GM10266 (cell line): Measurements from ENCODE around the gene SHC2.

Experiments used
- DNase-seq: peaks from one replicate; pipeline ENCODE4 v3.0.0; 2012; ENCODE audit errors: extremely low spot score
- TF ChIP-seq, protein P1 (sequence below): IDR thresholded peaks from 2 replicates; pipeline ENCODE4 v1.5.1; 2012; ENCODE audit warnings: mild to moderate bottlenecking, low read depth; ENCODE audit not compliant: control insufficient read depth, insufficient read depth; ENCODE audit errors: missing control alignments

The SHC2 gene

DNA sequence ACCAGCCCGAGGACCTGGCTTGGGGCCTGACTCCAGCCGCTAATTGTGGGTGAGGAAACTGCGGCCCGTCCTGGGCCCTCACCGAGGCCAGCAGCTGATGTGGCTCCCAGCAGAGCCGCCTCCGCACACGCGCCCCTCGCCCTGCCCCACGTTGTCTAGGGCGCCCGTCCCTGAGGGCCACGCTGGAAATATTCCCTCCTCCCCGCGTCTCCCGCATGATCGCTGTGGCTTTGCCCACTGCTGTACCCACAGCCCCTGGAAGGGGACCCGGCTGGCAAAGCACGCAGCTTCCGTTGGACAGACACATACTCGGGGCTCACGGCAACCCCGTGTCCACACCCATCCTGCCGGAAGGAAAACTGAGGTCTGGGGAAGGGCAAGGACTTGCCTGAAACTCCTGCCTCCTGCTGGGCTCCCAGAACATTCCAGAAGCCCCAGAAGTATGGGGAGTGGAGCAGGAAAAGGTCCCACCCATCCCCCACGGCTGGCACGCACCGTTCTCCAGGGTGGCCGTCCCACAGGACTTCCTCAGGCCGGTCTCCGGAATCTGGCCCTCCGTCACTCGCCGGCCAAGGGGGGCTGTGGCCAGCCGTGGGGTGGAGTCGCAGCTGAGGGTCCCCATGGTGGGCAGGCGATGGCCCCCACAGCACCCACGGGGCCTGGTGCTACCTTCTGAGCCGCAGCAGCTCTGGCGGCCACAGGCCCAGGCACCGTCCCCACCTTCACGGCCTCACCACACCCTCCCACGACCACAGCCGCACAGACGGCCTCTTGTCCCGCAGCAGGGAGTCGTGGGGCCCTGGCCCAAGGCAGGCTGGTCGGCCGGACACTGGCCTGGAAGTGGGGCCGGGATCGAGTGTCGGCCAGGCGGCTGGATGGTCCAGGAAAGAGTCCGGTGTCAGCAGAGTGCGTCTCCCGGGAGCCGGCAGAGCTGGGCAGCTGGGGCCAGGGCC, 13.6 kb upstream of the SHC2 start:
- TF ChIP-seq, protein P1, sequence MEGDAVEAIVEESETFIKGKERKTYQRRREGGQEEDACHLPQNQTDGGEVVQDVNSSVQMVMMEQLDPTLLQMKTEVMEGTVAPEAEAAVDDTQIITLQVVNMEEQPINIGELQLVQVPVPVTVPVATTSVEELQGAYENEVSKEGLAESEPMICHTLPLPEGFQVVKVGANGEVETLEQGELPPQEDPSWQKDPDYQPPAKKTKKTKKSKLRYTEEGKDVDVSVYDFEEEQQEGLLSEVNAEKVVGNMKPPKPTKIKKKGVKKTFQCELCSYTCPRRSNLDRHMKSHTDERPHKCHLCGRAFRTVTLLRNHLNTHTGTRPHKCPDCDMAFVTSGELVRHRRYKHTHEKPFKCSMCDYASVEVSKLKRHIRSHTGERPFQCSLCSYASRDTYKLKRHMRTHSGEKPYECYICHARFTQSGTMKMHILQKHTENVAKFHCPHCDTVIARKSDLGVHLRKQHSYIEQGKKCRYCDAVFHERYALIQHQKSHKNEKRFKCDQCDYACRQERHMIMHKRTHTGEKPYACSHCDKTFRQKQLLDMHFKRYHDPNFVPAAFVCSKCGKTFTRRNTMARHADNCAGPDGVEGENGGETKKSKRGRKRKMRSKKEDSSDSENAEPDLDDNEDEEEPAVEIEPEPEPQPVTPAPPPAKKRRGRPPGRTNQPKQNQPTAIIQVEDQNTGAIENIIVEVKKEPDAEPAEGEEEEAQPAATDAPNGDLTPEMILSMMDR, result no peak
- no peak for DNase-seq

DNA sequence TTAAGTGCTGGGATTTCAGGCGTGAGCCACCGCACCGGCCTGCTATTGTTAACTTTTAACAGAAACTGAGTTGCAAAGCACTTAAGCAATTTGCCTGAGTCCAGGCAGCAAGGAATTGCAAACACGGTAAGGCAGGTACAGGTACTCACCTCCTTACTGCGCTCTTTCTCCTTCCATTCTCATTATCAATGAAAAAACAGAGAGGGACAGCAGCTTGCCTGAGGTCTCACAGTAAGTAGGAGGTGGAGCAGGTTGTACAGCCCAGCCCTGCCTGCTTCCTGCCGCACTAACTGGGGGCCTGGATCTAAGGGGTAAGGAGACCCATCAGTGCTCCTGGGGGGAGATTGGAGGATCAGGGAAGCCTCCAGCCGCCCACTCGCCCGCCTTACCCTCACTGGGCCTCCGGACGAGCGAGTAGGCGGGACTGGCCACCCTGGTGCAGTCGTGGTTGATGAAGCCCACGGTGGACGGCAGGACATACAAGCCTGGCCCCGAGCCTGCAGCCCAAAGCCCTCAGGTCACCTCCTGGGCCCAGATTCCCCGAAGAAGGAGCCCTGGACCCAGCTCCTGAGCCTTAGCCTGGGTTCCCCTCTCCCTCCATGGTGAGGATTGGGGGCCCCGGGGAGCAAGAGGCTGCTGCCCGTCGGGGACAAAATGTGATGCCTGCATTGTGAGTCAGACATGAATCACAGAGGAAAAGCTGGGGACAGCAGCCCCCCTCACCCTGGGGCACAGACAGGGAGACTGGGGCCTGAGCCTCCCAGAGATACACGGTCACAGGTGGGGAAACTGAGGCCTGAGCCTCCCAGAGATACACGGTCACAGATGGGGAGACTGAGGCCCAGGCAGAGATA, 11.4 kb upstream of the SHC2 start:
- DNase-seq, result no peak
- TF ChIP-seq, protein P1, result no peak

DNA sequence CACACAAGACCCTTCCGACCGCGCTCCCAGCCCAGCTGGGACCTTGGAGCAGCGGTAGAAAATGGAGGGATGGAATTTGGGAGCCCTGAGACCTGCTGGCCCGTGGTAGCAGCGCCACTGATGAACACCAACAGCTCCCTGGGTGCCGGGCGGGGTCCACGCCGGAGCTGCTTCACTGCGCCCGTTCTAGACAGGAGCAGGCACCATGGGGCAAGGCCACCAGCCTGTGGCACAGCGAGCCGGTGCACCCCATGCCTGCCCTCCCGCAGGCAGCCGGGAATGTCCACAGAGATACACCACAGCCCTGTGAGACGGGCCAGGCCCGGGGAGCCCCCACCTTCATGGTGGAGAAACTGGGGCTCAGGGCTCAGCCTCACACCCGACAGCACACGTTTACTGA, 9.9 kb upstream of the SHC2 start:
- no peak for DNase-seq
- TF ChIP-seq, protein P1, result no peak

DNA sequence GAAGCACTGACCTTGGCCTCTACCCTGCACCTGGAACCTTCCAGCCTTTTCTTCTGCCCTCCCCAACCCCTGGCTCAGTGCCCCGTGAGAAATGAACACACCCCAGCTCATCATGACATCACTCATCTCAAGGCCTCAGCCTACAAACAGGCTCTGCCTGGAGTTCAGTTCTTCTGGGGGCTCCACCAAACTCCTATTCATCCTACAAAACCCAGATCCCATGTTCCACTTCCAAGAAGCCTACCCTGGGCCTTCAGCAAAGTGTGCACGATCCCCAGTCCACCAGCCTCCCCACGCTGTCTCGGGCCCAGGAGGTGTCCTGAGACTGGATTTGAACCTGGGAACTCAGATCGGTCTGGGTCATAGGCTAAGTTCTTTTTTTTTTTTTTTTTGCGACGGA, 9.0 kb upstream of the SHC2 start:
- no peak for DNase-seq
- TF ChIP-seq, protein P1, result no peak

DNA sequence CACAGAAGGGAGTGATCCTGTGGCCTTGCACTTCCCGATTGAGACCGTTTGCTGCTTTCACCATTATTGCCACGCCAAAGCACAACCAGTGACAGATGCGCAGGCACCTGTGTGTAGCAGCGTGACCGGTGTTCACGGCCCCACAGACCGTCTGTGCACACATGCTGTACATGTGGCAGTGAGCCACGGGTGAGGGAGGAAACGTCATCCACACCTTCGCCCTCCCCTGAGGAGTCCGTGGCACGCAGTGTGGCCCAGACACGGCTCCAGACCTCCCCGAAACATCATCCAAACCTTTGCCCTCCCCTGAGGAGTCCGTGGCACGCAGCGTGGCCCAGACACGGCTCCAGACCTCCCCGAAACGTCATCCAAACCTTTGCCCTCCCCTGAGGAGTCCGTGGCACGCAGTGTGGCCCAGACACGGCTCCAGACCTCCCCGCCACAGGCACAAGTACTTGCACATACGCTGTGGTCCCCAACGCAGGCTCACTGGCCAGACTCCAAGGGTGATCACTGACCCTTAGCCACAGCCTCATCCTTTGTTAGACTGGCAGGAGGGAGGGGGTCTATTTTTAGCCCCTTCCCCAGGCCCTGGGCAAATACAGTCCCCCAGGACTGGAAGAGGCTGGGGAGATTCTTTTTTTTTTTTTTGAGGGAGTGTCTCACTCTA, 7.9 kb upstream of the SHC2 start:
- DNase-seq, result no peak

DNA sequence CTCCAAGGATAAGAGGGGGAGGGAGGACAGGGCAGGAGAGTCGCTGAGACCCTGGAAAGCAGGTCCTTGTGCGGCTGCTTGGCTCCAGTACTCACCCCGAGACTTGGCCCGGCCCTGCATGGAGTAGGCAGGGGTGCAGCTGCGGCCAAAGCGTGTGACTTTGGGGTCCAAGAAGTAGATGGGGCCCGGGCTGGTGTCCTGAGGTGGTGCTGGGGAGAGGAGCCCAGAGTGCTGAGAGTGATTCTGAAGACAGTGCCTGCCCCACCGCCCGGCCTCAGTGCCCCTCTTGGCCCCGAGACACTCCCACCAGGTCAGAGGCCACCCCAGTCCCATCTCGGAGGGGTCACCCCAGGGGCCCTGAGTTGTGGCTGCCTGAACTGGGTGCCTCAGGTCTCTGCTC, 6.7 kb upstream of the SHC2 start:
- TF ChIP-seq, protein P1, result no peak

More for the DNA sequence above, 7.9 kb upstream of the SHC2 start:
- TF ChIP-seq, protein P1, result no peak

More for the DNA sequence above, 6.7 kb upstream of the SHC2 start:
- DNase-seq, result no peak
